Astrocyte (in vitro differentiated cells and primary cell): ENCODE results near the gene SNTN.

Experiments used
- EZH2 ChIP-seq: IDR thresholded peaks from 2 replicates; pipeline ENCODE4 v1.6.1; 2012; ENCODE audit warnings: mild to moderate bottlenecking, low read length, inconsistent platforms; ENCODE audit not compliant: insufficient read depth
- TF ChIP-seq, protein P1 (sequence below): IDR thresholded peaks from 2 replicates; pipeline ENCODE4 v1.5.1; 2011; ENCODE audit warnings: low read depth, mild to moderate bottlenecking, inconsistent platforms, low read length, moderate library complexity; ENCODE audit not compliant: insufficient read depth

DNA sequence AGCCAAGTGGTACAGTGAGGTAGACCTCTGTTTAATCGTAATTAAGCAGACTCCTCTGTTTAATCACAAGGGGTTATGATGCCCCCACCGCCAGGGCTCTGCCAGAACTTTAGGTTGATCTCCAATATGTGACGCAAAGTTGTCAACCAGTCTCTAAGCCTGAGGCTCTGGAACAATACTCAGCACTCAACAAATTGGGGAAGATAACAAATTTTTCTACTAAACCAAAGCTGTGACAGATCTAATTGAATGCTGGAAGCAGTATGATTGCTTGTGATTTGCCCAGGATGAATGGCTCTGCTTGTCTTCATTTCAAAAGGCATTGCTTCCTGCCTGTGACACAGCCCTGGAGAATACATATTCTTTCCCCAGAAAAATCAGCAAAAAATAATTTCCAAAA lies 57.1 kb downstream of the SNTN start:
- TF ChIP-seq, protein P1, sequence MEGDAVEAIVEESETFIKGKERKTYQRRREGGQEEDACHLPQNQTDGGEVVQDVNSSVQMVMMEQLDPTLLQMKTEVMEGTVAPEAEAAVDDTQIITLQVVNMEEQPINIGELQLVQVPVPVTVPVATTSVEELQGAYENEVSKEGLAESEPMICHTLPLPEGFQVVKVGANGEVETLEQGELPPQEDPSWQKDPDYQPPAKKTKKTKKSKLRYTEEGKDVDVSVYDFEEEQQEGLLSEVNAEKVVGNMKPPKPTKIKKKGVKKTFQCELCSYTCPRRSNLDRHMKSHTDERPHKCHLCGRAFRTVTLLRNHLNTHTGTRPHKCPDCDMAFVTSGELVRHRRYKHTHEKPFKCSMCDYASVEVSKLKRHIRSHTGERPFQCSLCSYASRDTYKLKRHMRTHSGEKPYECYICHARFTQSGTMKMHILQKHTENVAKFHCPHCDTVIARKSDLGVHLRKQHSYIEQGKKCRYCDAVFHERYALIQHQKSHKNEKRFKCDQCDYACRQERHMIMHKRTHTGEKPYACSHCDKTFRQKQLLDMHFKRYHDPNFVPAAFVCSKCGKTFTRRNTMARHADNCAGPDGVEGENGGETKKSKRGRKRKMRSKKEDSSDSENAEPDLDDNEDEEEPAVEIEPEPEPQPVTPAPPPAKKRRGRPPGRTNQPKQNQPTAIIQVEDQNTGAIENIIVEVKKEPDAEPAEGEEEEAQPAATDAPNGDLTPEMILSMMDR, result no peak
- no peak for TF ChIP-seq EZH2
